GM23338 (cell line): ENCODE measurements around the gene SFPQ. TPM values are rescaled to one million over a fixed set of nuclear protein-coding genes. Genes with fewer than 3 reads are reported as not detected.

Experiments used
- ATAC-seq: fragments of 200-7000 bp; cut with Tn5 transposase; 3 replicates; pipeline ENCODE4 v1.9.1; 2020
- DNase-seq: peaks from one replicate; pipeline ENCODE4 v3.0.0-alpha.2; 2015; ENCODE audit warnings: low spot score
- H2AFZ ChIP-seq: fragments of 200-600 bp; sonication (generic); 2 replicates; pipeline ENCODE4 v1.8.0; 2016; ENCODE audit warnings: antibody characterized with exemption, mild to moderate bottlenecking, moderate library complexity
- H3F3A ChIP-seq: fragments of 200-600 bp; sonication (generic); replicated peaks from 2 replicates; pipeline ENCODE4 v1.8.0; 2017; ENCODE audit warnings: antibody characterized with exemption, mixed run types, low read depth
- H3K27ac ChIP-seq: fragments of 200-600 bp; sonication (generic); 2 replicates; pipeline ENCODE4 v1.6.1; 2016; ENCODE audit warnings: low read depth
- H3K27me3 ChIP-seq: fragments of 200-600 bp; sonication (generic); 2 replicates; pipeline ENCODE4 v1.8.0; 2016; ENCODE audit warnings: mild to moderate bottlenecking, mixed run types, moderate library complexity; ENCODE audit not compliant: insufficient read depth
- H3K36me3 ChIP-seq: fragments of 200-600 bp; sonication (generic); 2 replicates; pipeline ENCODE4 v1.8.0; 2016; ENCODE audit warnings: mild to moderate bottlenecking; ENCODE audit not compliant: insufficient read depth
- H3K4me1 ChIP-seq: fragments of 200-600 bp; sonication (generic); 2 replicates; pipeline ENCODE4 v1.8.0; 2016; ENCODE audit warnings: mild to moderate bottlenecking, moderate library complexity; ENCODE audit not compliant: insufficient read depth
- H3K4me2 ChIP-seq: fragments of 200-600 bp; sonication (generic); 2 replicates; pipeline ENCODE4 v1.7.1; 2017; ENCODE audit warnings: mixed run types
- H3K4me3 ChIP-seq: fragments of 200-600 bp; sonication (generic); 2 replicates; pipeline ENCODE4 v1.6.1; 2016; ENCODE audit warnings: mixed run types
- H3K79me2 ChIP-seq: fragments of 200-600 bp; sonication (generic); replicated peaks from 2 replicates; pipeline ENCODE4 v1.8.0; 2017; ENCODE audit warnings: mild to moderate bottlenecking; ENCODE audit not compliant: insufficient read depth
- H3K9me2 ChIP-seq: fragments of 200-600 bp; sonication (generic); 2 replicates; pipeline ENCODE4 v1.8.0; 2017; ENCODE audit not compliant: insufficient read depth
- H4K20me1 ChIP-seq: fragments of 200-600 bp; sonication (generic); replicated peaks from 2 replicates; pipeline ENCODE4 v1.8.0; 2017; ENCODE audit warnings: mild to moderate bottlenecking; ENCODE audit not compliant: insufficient read depth
- H3K27ac Mint-ChIP-seq: 2 replicates; pipeline ENCODE4 v1.8.0; 2020; ENCODE audit warnings: inconsistent platforms, mild to moderate bottlenecking, moderate library complexity, mixed read lengths
- H3K27me3 Mint-ChIP-seq: 3 replicates; pipeline ENCODE4 v1.8.0; 2022; ENCODE audit warnings: low read depth, mild to moderate bottlenecking, moderate library complexity, mixed read lengths, inconsistent platforms; ENCODE audit not compliant: insufficient read depth, poor library complexity
- H3K36me3 Mint-ChIP-seq: 3 replicates; pipeline ENCODE4 v1.8.0; 2021; ENCODE audit warnings: low read depth, mild to moderate bottlenecking, inconsistent platforms, moderate library complexity, mixed read lengths
- H3K4me1 Mint-ChIP-seq: 3 replicates; pipeline ENCODE4 v1.8.0; 2020; ENCODE audit warnings: mild to moderate bottlenecking, inconsistent platforms, mixed read lengths
- H3K4me3 Mint-ChIP-seq: 3 replicates; pipeline ENCODE4 v1.8.0; 2021; ENCODE audit warnings: moderate library complexity, mild to moderate bottlenecking, inconsistent platforms, mixed read lengths
- H3K9me3 Mint-ChIP-seq: 3 replicates; pipeline ENCODE4 v1.8.0; 2020; ENCODE audit warnings: moderate library complexity, mild to moderate bottlenecking, inconsistent platforms, mixed read lengths
- CREB1 ChIP-seq: fragments of 250-450 bp; sonication (Bioruptor Pico); IDR thresholded peaks from 2 replicates; pipeline ENCODE4 v1.5.0; 2020; ENCODE audit warnings: low read depth, mild to moderate bottlenecking, moderate library complexity
- ETS1 ChIP-seq: IDR thresholded peaks from 2 replicates; pipeline ENCODE4 v1.6.1; 2016; ENCODE audit warnings: antibody characterized with exemption
- EZH2 ChIP-seq: fragments of 200-600 bp; sonication (generic); IDR thresholded peaks from one replicate; pipeline ENCODE4 v1.8.0; 2017; ENCODE audit warnings: antibody characterized with exemption, mild to moderate bottlenecking, low read depth; ENCODE audit not compliant: unreplicated experiment
- EZH2phosphoT487 ChIP-seq: fragments of 200-600 bp; sonication (generic); IDR thresholded peaks from one replicate; pipeline ENCODE4 v1.8.1; 2018; ENCODE audit warnings: antibody characterized with exemption; ENCODE audit not compliant: unreplicated experiment
- JUNB ChIP-seq: IDR thresholded peaks from one replicate; pipeline ENCODE4 v1.6.1; 2016; ENCODE audit warnings: antibody characterized with exemption; ENCODE audit not compliant: unreplicated experiment
- NANOG ChIP-seq: IDR thresholded peaks from 2 replicates; pipeline ENCODE4 v1.6.1; 2016; ENCODE audit warnings: antibody characterized with exemption, borderline replicate concordance
- POLR2AphosphoS5 ChIP-seq: IDR thresholded peaks from 2 replicates; pipeline ENCODE4 v1.6.1; 2016; ENCODE audit warnings: antibody characterized with exemption, low read depth
- STAT1 ChIP-seq: IDR thresholded peaks from one replicate; pipeline ENCODE4 v1.6.1; 2016; ENCODE audit warnings: antibody characterized with exemption; ENCODE audit not compliant: unreplicated experiment
- ZNF114 ChIP-seq: fragments of 250-450 bp; sonication (Bioruptor Pico); IDR thresholded peaks from 2 replicates; pipeline ENCODE4 v1.5.0; 2020; ENCODE audit warnings: mild to moderate bottlenecking, moderate library complexity
- ZNF331 ChIP-seq: fragments of 250-450 bp; sonication (Bioruptor Pico); IDR thresholded peaks from 2 replicates; pipeline ENCODE4 v1.5.0; 2020; ENCODE audit warnings: low read depth, mild to moderate bottlenecking, moderate library complexity
- ZNF462 ChIP-seq: fragments of 250-450 bp; sonication (Bioruptor Pico); IDR thresholded peaks from 2 replicates; pipeline ENCODE4 v1.5.0; 2020; ENCODE audit warnings: mild to moderate bottlenecking, moderate library complexity
- polyA plus RNA-seq: library from polyadenylated mRNA; unstranded; fragments of >200 nt; fragmentation: Nextera tagmentation; extraction: Ambion mirVana; gene quantifications from 2 replicates; pipeline ENCODE4 v1.2.1, GENCODE V29; 2016
- total RNA-seq: library from RNA; depleted of rRNA; stranded (reverse); fragments of >200 nt; shearing (Covaris generic); gene quantifications from 2 replicates; pipeline ENCODE4 v1.2.3, GENCODE V29; 2014
- TF ChIP-seq, protein P1 (sequence below), 2 experiments: fragments of 200-600 bp in 1 of 2; sonication (generic) in 1 of 2; conservative IDR thresholded peaks; 2 replicates each; pipeline versions ENCODE4 v1.5.1 to v1.6.1; 2016 to 2017; ENCODE audit warnings: antibody characterized with exemption in 2 of 2, low read depth in 2 of 2, mild to moderate bottlenecking in 2 of 2, moderate library complexity in 1 of 2
- TF ChIP-seq, protein P2 (sequence below): IDR thresholded peaks from one replicate; pipeline ENCODE4 v1.6.1; 2018; ENCODE audit warnings: antibody characterized with exemption; ENCODE audit not compliant: unreplicated experiment

SFPQ gene
- total and polyA plus RNA-seq, 2 experiments from 2014 or later: 258 to 352 TPM

DNA sequence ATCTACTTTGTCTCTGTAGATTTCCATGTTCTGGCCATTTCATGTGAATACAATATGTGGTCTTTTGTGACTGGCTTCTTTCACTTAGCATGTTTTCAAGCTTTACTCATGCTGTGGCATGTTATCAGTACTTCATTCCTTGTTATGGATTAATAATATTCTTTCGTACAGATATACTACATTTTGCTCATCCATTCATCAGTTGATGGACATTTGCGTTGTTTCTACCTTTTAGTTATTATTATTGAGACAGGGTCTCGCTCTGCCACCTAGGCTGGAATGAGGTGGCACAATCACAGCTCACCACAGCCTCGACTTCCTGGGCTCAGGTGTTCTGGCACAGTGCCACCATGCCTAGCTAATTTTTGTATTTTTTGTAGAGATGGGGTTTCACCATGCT is 21.4 kb downstream of the SFPQ start:
- H3K9me2 ChIP-seq: no peaks in the 10 kb centered on the region
- Mint-ChIP-seq H3K36me3 (peaks cover 23% of the 10 kb centered on the region), H3K27ac (no peak overlapping the region), H3K9me3 (no peaks in the 10 kb centered on the region), H3K4me1 (no peaks in the 10 kb centered on the region; the same call in 2 of the 3 replicates), H3K4me3 (no peak overlapping the region), H3K27me3 (peaks cover 9% of the 10 kb centered on the region)
- peaks cover 13% of the 10 kb centered on the region for H3K36me3 ChIP-seq
- no peak overlapping the region for H3K4me3 ChIP-seq
- H3K4me2 ChIP-seq: no peak overlapping the region
- TF ChIP-seq EZH2phosphoT487 (no peak), NANOG (no peak), STAT1 (no peak), CREB1 (CRISPR knock-in tag) (no peak), ZNF462 (CRISPR knock-in tag) (no peak), EZH2 (no peak), ETS1 (no peak), ZNF114 (no peak), ZNF331 (CRISPR knock-in tag) (no peak), POLR2AphosphoS5 (no peak), JUNB (no peak)
- TF ChIP-seq, protein P1, sequence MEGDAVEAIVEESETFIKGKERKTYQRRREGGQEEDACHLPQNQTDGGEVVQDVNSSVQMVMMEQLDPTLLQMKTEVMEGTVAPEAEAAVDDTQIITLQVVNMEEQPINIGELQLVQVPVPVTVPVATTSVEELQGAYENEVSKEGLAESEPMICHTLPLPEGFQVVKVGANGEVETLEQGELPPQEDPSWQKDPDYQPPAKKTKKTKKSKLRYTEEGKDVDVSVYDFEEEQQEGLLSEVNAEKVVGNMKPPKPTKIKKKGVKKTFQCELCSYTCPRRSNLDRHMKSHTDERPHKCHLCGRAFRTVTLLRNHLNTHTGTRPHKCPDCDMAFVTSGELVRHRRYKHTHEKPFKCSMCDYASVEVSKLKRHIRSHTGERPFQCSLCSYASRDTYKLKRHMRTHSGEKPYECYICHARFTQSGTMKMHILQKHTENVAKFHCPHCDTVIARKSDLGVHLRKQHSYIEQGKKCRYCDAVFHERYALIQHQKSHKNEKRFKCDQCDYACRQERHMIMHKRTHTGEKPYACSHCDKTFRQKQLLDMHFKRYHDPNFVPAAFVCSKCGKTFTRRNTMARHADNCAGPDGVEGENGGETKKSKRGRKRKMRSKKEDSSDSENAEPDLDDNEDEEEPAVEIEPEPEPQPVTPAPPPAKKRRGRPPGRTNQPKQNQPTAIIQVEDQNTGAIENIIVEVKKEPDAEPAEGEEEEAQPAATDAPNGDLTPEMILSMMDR (conservative IDR thresholded peaks at IDR 0.05; ENCODE audit: low read depth in 2 of 2): no peak
- TF ChIP-seq, protein P2, sequence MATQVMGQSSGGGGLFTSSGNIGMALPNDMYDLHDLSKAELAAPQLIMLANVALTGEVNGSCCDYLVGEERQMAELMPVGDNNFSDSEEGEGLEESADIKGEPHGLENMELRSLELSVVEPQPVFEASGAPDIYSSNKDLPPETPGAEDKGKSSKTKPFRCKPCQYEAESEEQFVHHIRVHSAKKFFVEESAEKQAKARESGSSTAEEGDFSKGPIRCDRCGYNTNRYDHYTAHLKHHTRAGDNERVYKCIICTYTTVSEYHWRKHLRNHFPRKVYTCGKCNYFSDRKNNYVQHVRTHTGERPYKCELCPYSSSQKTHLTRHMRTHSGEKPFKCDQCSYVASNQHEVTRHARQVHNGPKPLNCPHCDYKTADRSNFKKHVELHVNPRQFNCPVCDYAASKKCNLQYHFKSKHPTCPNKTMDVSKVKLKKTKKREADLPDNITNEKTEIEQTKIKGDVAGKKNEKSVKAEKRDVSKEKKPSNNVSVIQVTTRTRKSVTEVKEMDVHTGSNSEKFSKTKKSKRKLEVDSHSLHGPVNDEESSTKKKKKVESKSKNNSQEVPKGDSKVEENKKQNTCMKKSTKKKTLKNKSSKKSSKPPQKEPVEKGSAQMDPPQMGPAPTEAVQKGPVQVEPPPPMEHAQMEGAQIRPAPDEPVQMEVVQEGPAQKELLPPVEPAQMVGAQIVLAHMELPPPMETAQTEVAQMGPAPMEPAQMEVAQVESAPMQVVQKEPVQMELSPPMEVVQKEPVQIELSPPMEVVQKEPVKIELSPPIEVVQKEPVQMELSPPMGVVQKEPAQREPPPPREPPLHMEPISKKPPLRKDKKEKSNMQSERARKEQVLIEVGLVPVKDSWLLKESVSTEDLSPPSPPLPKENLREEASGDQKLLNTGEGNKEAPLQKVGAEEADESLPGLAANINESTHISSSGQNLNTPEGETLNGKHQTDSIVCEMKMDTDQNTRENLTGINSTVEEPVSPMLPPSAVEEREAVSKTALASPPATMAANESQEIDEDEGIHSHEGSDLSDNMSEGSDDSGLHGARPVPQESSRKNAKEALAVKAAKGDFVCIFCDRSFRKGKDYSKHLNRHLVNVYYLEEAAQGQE: no peak
- H3F3A ChIP-seq: peaks cover 25% of the 10 kb centered on the region
- DNase-seq: no peak
- no peak for ATAC-seq
- no peak overlapping the region for H3K27ac ChIP-seq
- no peak overlapping the region for H2AFZ ChIP-seq
- H3K27me3 ChIP-seq: no peaks in the 10 kb centered on the region
- H3K79me2 ChIP-seq: no peaks in the 10 kb centered on the region
- peaks cover 6% of the 10 kb centered on the region; the same call in 1 of the 2 replicates for H4K20me1 ChIP-seq
- H3K4me1 ChIP-seq: no peaks in the 10 kb centered on the region
